GM18873 (cell line): ENCODE results near the gene DNAH12.
"Not testable (repeated sequence)": the region's sequence is repeated elsewhere in the genome, so short reads cannot be mapped to it uniquely, and the experiment has no call there.

Source experiments
- ATAC-seq: cut with Tn5 transposase; IDR thresholded peaks from one replicate; pipeline ENCODE4 v1.9.1; 2021; ENCODE audit warnings: mild to moderate bottlenecking, moderate library complexity, moderate number of reproducible peaks; ENCODE audit not compliant: unreplicated experiment, low FRiP score

DNAH12 gene

GRCh38 chr3:57530071-57530608 is 14.0 kb downstream of the DNAH12 start:
- no peak for ATAC-seq

GRCh38 chr3:57518276-57518915 is 25.7 kb downstream of the DNAH12 start:
- no peak for ATAC-seq

GRCh38 chr3:57512166-57512565 is 32.0 kb downstream of the DNAH12 start:
- no peak for ATAC-seq

- ATAC-seq = no peak
These were observed 38.2 kb downstream of the DNAH12 start for GRCh38 chr3:57505901-57506300.

- ATAC-seq = no peak
These were observed 43.6 kb downstream of the DNAH12 start for GRCh38 chr3:57500506-57500905.

- ATAC-seq = no peak
These were observed 46.2 kb downstream of the DNAH12 start for GRCh38 chr3:57497904-57498303.

GRCh38 chr3:57484563-57484962 is 59.6 kb downstream of the DNAH12 start:
- ATAC-seq = no peak

- ATAC-seq = not testable (repeated sequence)
These were observed 67.0 kb downstream of the DNAH12 start for GRCh38 chr3:57477193-57477592.

GRCh38 chr3:57464801-57465200 is 79.3 kb downstream of the DNAH12 start:
- no peak for ATAC-seq

- no peak for ATAC-seq
These were observed 80.1 kb downstream of the DNAH12 start for GRCh38 chr3:57464011-57464410.

GRCh38 chr3:57451150-57451846 is 92.8 kb downstream of the DNAH12 start:
- ATAC-seq = no peak

GRCh38 chr3:57449276-57449847 is 94.8 kb downstream of the DNAH12 start:
- ATAC-seq = not testable (repeated sequence)

GRCh38 chr3:57448489-57448888 is 95.7 kb downstream of the DNAH12 start:
- ATAC-seq = not testable (repeated sequence)

- ATAC-seq = no peak
These were observed 97.8 kb downstream of the DNAH12 start for GRCh38 chr3:57446318-57446841.

- no peak for ATAC-seq
These were observed 99.7 kb downstream of the DNAH12 start for GRCh38 chr3:57444469-57444868.

- ATAC-seq = not testable (repeated sequence)
These were observed 104.0 kb downstream of the DNAH12 start for GRCh38 chr3:57440144-57440543.

GRCh38 chr3:57438460-57438859 is 105.7 kb downstream of the DNAH12 start:
- not testable (repeated sequence) for ATAC-seq

- ATAC-seq = no peak
These were observed 107.9 kb downstream of the DNAH12 start for GRCh38 chr3:57436195-57436761.

GRCh38 chr3:57434041-57434440 is 110.1 kb downstream of the DNAH12 start:
- ATAC-seq = no peak

- no peak for ATAC-seq
These were observed 120.8 kb downstream of the DNAH12 start for GRCh38 chr3:57423335-57423734.

GRCh38 chr3:57421336-57421735 is 122.8 kb downstream of the DNAH12 start:
- ATAC-seq = no peak
